ENCODE measurements around the gene ALCAM.

- TF ChIP-seq REST (IDR thresholded peaks at IDR 0.05; ENCODE audit: insufficient read depth in 1 of 2, low read depth in 2 of 2, low read length in 2 of 2) (no peak), POLR2AphosphoS5 (IDR thresholded peaks at IDR 0.05; ENCODE audit: low read depth, low read length) (no peak)
Observed at GRCh38 chr3:105334138-105334882, 32.4 kb upstream of the ALCAM start.
